Fibroblast of peridontal ligament (primary cell): ENCODE measurements around the gene OR52A5.

ENCODE experiments used
- DNase-seq: peaks from one replicate; pipeline ENCODE4 v3.0.0-alpha.2; 2010; ENCODE audit errors: extremely low read depth

Gene OR52A5

DNA sequence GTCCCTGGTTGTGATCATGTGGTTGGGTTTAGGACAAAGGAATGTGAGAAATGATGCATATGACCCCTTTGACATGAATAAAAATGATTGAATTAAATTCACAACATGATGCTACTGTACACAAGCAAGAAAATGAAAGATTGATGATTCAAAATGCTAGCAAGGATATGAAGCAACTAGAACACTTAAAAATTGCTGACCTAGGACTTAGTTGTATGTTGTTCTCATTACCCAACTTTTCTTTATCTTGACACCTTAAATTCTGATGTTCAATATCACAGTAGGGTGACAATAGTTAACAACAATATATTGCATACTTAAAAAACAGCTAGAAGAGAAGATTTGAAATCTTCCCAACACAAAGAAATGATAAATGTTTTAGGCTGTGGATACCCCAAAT is 20.6 kb downstream of the OR52A5 start:
- DNase-seq, result no peak

GRCh38 chr11:5115339-5115738 is 22.8 kb downstream of the OR52A5 start:
- no peak for DNase-seq

GRCh38 chr11:5107285-5107684 is 30.9 kb downstream of the OR52A5 start:
- no peak for DNase-seq

GRCh38 chr11:5103066-5103465 is 35.1 kb downstream of the OR52A5 start:
- DNase-seq, result no peak

- DNase-seq, result no peak
These were observed 35.9 kb downstream of the OR52A5 start for GRCh38 chr11:5102246-5102645.

DNA sequence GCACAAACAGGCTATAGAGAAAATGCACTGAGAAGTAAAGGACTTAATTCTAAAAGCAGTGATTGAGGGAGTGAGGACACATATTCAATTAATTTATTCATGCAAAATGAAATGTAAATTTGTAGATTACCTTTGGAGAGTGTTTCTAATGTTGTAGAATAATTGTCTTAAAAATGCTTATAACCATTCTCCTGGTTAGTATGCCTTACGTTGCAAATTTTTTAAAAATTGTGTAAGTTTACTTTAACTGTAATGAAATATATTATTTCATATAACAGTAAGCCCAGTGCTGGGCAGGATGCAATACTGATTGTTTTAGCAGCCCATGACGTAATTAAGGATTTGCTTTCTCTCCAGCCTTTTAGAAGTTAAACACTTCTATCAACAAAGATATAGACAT is 42.1 kb downstream of the OR52A5 start:
- DNase-seq, result no peak

- DNase-seq, result no peak
These were observed 45.2 kb downstream of the OR52A5 start for GRCh38 chr11:5092821-5093585.

DNA sequence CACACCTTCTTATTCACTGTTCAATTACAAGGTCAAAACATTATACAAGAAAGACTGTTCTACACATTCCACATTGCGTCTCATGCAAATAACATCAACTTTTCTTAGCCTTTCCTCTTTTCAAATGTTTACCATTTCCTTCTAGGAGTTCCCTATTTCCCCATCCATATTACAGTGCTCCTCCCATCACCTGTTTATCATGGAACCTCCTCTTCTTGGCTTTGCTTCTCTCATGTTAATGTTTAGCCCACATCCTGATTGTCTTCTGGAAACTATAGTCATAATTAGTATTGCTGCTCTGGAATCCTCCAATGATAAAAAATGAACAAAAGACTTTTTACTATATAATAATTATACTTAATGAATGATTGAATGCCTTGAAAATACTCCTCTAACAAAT is 47.5 kb downstream of the OR52A5 start:
- DNase-seq, result no peak

DNA sequence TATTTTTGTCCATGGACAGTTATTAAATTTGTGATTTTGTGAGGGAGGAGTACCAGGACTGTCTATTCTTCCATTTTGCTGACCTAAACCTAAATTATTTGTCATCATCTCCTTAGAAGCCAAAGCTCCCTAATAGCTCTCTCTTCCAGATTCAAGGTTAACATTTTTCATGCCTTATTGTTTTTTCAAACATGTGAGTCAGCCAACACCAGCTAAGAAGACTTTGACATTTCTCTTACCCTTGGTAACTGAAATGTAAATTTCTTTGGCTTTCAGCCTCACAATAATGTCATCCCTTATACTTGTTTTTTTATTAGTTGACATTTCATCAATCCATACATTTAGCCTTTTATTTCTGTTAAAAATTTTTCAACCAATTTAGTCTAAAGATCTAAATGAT is 49.6 kb downstream of the OR52A5 start:
- no peak for DNase-seq

DNA sequence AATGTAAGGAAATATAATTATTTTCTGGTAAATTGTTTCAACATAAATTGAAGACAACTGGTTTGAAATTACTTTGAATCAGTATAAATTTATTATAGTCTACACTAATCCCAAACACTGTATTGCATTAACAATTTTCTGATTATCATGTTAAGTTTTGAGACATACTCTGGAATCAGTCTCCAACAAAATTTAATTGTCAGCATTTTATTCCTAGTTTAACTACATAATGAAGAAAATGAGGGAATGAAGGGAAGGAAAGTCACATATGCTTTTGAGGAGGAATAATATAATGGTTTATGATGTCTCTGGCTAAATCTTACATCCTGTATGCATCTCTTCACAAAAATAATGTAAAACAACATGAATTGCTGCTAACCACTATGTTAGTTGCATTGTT is 54.6 kb downstream of the OR52A5 start:
- no peak for DNase-seq

GRCh38 chr11:5081405-5081804 is 56.8 kb downstream of the OR52A5 start:
- DNase-seq, result no peak
